Keratinocyte (primary cell): ENCODE data around the gene CANX. TPM values are rescaled to one million over a fixed set of nuclear protein-coding genes. Genes with fewer than 3 reads are reported as not detected.
A peak's percentile ranks its signal among the peaks of the same experiment; 100 is the strongest.

Experiments
- DNase-seq: peaks from one replicate; pipeline ENCODE4 v3.0.0-alpha.2; 2011; ENCODE audit warnings: low read depth, missing footprints, low spot score
- FAIRE-seq: peaks from 2 replicates; lab custom pipeline; 2011; peaks lifted over from hg19 to GRCh38; lab: Jason Lieb, UNC
- H2AFZ ChIP-seq: 2 replicates; pipeline ENCODE4 v1.6.0; 2012; ENCODE audit warnings: low read length, control low read depth, inconsistent platforms; ENCODE audit not compliant: control insufficient read depth
- H3K27ac ChIP-seq: 2 replicates; pipeline ENCODE4 v1.5.1; 2011; ENCODE audit warnings: low read length; ENCODE audit not compliant: control insufficient read depth, insufficient read depth
- H3K27me3 ChIP-seq: 3 replicates; pipeline ENCODE4 v1.6.0; 2011; ENCODE audit warnings: low read length; ENCODE audit not compliant: control insufficient read depth, insufficient read depth; ENCODE audit errors: extremely low read depth
- H3K36me3 ChIP-seq, 2 experiments: 2 replicates in 1 of 2; 3 replicates in 1 of 2; pipeline ENCODE4 v1.5.1; 2011; ENCODE audit warnings: low read length in 2 of 2, mild to moderate bottlenecking in 1 of 2; ENCODE audit not compliant: control insufficient read depth in 2 of 2, insufficient read depth in 2 of 2; ENCODE audit errors: extremely low read depth in 1 of 2
- H3K4me1 ChIP-seq: 3 replicates; pipeline ENCODE4 v1.5.1; 2011; ENCODE audit warnings: low read length; ENCODE audit not compliant: control insufficient read depth, insufficient read depth; ENCODE audit errors: extremely low read depth
- H3K4me2 ChIP-seq: 3 replicates; pipeline ENCODE4 v1.6.0; 2011; ENCODE audit warnings: low read depth, low read length; ENCODE audit not compliant: control insufficient read depth, insufficient read depth; ENCODE audit errors: extremely low read depth
- H3K4me3 ChIP-seq, 3 experiments: fragments of 200-600 bp in 1 of 3; sonication (generic) in 1 of 3; 2 replicates in 2 of 3; 3 replicates in 1 of 3; pipeline ENCODE4 v1.5.1; 2011 to 2016; ENCODE audit warnings: low read length in 3 of 3, mild to moderate bottlenecking in 3 of 3, control low read depth in 2 of 3, inconsistent platforms in 1 of 3, low read depth in 1 of 3, mixed read lengths in 1 of 3, mixed run types in 1 of 3, moderate library complexity in 1 of 3; ENCODE audit not compliant: control insufficient read depth in 2 of 3, insufficient read depth in 2 of 3; ENCODE audit errors: extremely low read depth in 1 of 3
- H3K79me2 ChIP-seq: 2 replicates; pipeline ENCODE4 v1.6.0; 2012; ENCODE audit warnings: low read length; ENCODE audit not compliant: control insufficient read depth, insufficient read depth
- H3K9ac ChIP-seq: 3 replicates; pipeline ENCODE4 v1.6.0; 2011; ENCODE audit warnings: low read length; ENCODE audit not compliant: control insufficient read depth, insufficient read depth; ENCODE audit errors: extremely low read depth
- H3K9me1 ChIP-seq: 3 replicates; pipeline ENCODE4 v1.6.0; 2011; ENCODE audit warnings: low read length; ENCODE audit not compliant: control insufficient read depth, insufficient read depth; ENCODE audit errors: extremely low read depth
- H3K9me3 ChIP-seq: 2 replicates; pipeline ENCODE4 v1.5.1; 2012; ENCODE audit warnings: low read depth, low read length; ENCODE audit not compliant: control insufficient read depth
- H4K20me1 ChIP-seq: 3 replicates; pipeline ENCODE4 v1.6.0; 2011; ENCODE audit warnings: low read length; ENCODE audit not compliant: control insufficient read depth, insufficient read depth; ENCODE audit errors: extremely low read depth
- EZH2 ChIP-seq: IDR thresholded peaks from one replicate; pipeline ENCODE4 v1.6.1; 2012; ENCODE audit warnings: inconsistent platforms, mild to moderate bottlenecking, low read length, moderate library complexity
- dilution Hi-C: fragments of 300-500 bp; cut with MboI; formaldehyde crosslinking; loops from one replicate; pipeline ENCODE4 v1.7.0; 2020; ENCODE audit warnings: low sequenced_read_pairs; ENCODE audit not compliant: extremely low pct_ligation_motif_present
- polyA plus RNA-seq, 5 experiments: library from polyadenylated mRNA; depleted of rRNA in 3 of 5; stranded (reverse) in 3 of 5; stranded (forward) in 1 of 5; unstranded in 1 of 5; fragments of >200 nt; gene quantifications; 1 replicate in 1 of 5; 2 replicates in 3 of 5; 3 replicates in 1 of 5; pipeline versions ENCODE4 v1.2.1 to v1.2.3, GENCODE V29; 2011 to 2012; ENCODE audit warnings: missing spikeins in 2 of 5, low read depth in 1 of 5, low replicate concordance in 1 of 5
- TF ChIP-seq, protein P1 (sequence below), 3 experiments: IDR thresholded peaks in 1 of 3; conservative IDR thresholded peaks in 1 of 3; optimal IDR thresholded peaks in 1 of 3; 2 replicates in 2 of 3; 3 replicates in 1 of 3; pipeline versions ENCODE3 to v1.5.1; 2011; ENCODE audit warnings: low read length in 3 of 3, mild to moderate bottlenecking in 3 of 3, moderate library complexity in 2 of 3, control low read depth in 1 of 3, inconsistent platforms in 1 of 3; ENCODE audit not compliant: insufficient read depth in 2 of 3; ENCODE audit errors: extremely low read depth in 1 of 3

Gene CANX
- polyA plus RNA-seq, 1 donor (not counting 4 experiments of a cell fraction or from before 2014, with no cell fraction given) = 720 TPM

- FAIRE-seq (no peak), DNase-seq (no peak)
- Histone ChIP-seq H3K9me3 (no peaks in the 10 kb centered on the region), H3K9me1 (peaks cover 6% of the 10 kb centered on the region), H3K4me1 (peaks cover 41% of the 10 kb centered on the region), H3K4me2 (peak overlapping the region; percentile 60), H3K36me3 (peaks cover 10 to 12% of the 10 kb centered on the region in 2 experiments), H3K4me3 (peak overlapping the region in 1 of 3 experiments; percentile 5), H2AFZ (no peak overlapping the region), H3K79me2 (peaks cover 48% of the 10 kb centered on the region), H4K20me1 (peaks cover 22% of the 10 kb centered on the region), H3K27me3 (no peaks in the 10 kb centered on the region), H3K27ac (peak overlapping the region; percentile 10), H3K9ac (peak overlapping the region; percentile 25)
- TF ChIP-seq EZH2 = no peak
- TF ChIP-seq, protein P1, sequence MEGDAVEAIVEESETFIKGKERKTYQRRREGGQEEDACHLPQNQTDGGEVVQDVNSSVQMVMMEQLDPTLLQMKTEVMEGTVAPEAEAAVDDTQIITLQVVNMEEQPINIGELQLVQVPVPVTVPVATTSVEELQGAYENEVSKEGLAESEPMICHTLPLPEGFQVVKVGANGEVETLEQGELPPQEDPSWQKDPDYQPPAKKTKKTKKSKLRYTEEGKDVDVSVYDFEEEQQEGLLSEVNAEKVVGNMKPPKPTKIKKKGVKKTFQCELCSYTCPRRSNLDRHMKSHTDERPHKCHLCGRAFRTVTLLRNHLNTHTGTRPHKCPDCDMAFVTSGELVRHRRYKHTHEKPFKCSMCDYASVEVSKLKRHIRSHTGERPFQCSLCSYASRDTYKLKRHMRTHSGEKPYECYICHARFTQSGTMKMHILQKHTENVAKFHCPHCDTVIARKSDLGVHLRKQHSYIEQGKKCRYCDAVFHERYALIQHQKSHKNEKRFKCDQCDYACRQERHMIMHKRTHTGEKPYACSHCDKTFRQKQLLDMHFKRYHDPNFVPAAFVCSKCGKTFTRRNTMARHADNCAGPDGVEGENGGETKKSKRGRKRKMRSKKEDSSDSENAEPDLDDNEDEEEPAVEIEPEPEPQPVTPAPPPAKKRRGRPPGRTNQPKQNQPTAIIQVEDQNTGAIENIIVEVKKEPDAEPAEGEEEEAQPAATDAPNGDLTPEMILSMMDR (optimal IDR thresholded peaks at IDR 0.05 in 1 of 3, IDR thresholded peaks at IDR 0.05 in 1 of 3, conservative IDR thresholded peaks at IDR 0.05 in 1 of 3; ENCODE audit: extremely low read depth in 1 of 3, insufficient read depth in 2 of 3, low read length in 3 of 3) = no peak
- dilution Hi-C loops = no loop called here
These were observed 63.5 kb downstream of the CANX start for GRCh38 chr5:179762079-179762780.

GRCh38 chr5:179762781-179763176, 64.0 kb downstream of the CANX start:
- Histone ChIP-seq H3K9me1 (peaks cover 6% of the 10 kb centered on the region), H3K9ac (peak overlapping the region; percentile 25), H3K4me3 (no peak overlapping the region), H3K9me3 (no peaks in the 10 kb centered on the region), H4K20me1 (peaks cover 19% of the 10 kb centered on the region), H3K27ac (peak overlapping the region; percentile 10), H3K36me3 (peaks cover 10 to 12% of the 10 kb centered on the region in 2 experiments), H3K27me3 (no peaks in the 10 kb centered on the region), H3K4me2 (peak overlapping the region; percentile 60), H2AFZ (no peak overlapping the region), H3K4me1 (peaks cover 41% of the 10 kb centered on the region), H3K79me2 (peaks cover 44% of the 10 kb centered on the region)
- no peak for DNase-seq
- FAIRE-seq = no peak
- TF ChIP-seq, protein P1 (optimal IDR thresholded peaks at IDR 0.05 in 1 of 3, IDR thresholded peaks at IDR 0.05 in 1 of 3, conservative IDR thresholded peaks at IDR 0.05 in 1 of 3; ENCODE audit: extremely low read depth in 1 of 3, insufficient read depth in 2 of 3, low read length in 3 of 3) = no peak
- no peak for TF ChIP-seq EZH2
- dilution Hi-C loops = no loop called here
